Activated T-helper 1 cell treated with anti-CD3 and anti-CD28 coated beads, Interleukin-12 subunit alpha, Interleukin-12 subunit beta, Interleukin-2, Interleukin-4 antibody, amounts not matched to agents 30 ng/mL and 10 ng/mL and 1 ng/mL, durations not matched to agents 14 hours and 24 hours and 36 hours (primary cell): ENCODE data around the gene FRMD5. TPM values are rescaled to one million over a fixed set of nuclear protein-coding genes. Genes with fewer than 3 reads are reported as not detected.
A peak's percentile ranks its signal among the peaks of the same experiment; 100 is the strongest.

Experiments used
- DNase-seq: peaks from one replicate; pipeline ENCODE4 v3.0.0; 2021; ENCODE audit warnings: low spot score
- H3K27ac Mint-ChIP-seq: one replicate; pipeline ENCODE4 v1.8.0; 2021; ENCODE audit warnings: mild to moderate bottlenecking, mixed read lengths
- H3K27me3 Mint-ChIP-seq: one replicate; pipeline ENCODE4 v1.8.0; 2022; ENCODE audit warnings: mild to moderate bottlenecking, moderate library complexity, mixed read lengths; ENCODE audit not compliant: insufficient read depth
- H3K36me3 Mint-ChIP-seq: one replicate; pipeline ENCODE4 v1.8.0; 2021; ENCODE audit warnings: low read depth, mixed read lengths
- H3K4me1 Mint-ChIP-seq: one replicate; pipeline ENCODE4 v1.8.0; 2021; ENCODE audit warnings: low read depth, mixed read lengths
- H3K4me3 Mint-ChIP-seq: one replicate; pipeline ENCODE4 v1.8.0; 2021; ENCODE audit warnings: mild to moderate bottlenecking, moderate library complexity, mixed read lengths
- H3K9me3 Mint-ChIP-seq: one replicate; pipeline ENCODE4 v1.8.0; 2021; ENCODE audit warnings: mixed read lengths
- intact Hi-C: fragments of 100-400 bp; cut with micrococcal nuclease; formaldehyde crosslinking; loops from one replicate; pipeline ENCODE4 v1.15.1; 2024
- total RNA-seq: library from RNA; stranded (reverse); gene quantifications from 2 replicates; pipeline ENCODE4 v1.2.3, GENCODE V29; 2022

FRMD5 gene
- total RNA-seq, 1 donor from 2014 or later: not detected

DNA sequence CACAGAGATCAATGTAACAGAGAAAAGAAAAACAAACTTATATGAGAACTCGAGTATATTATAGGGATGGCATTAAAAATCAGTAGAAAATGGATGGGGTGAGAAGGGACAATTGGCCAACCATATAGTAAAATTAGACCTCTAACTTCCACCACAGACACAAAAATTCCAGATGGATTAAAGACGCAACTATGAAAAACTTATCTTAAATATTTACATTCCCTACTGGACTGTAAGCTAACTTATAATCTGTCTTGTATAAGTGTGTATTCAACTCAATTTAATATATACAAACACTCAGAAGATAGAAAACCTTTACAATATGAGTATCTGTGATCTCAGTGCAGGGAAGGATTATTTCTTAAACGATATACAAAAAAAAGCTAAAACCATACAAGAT is 373.6 kb downstream of the FRMD5 start:
- H3K4me1 Mint-ChIP-seq: peaks cover 34% of the 10 kb centered on the region
- H3K27me3 Mint-ChIP-seq: no peaks in the 10 kb centered on the region
- intact Hi-C loops: loop anchor here (10.0 kb wide), 3 partner anchors 307 to 1633 kb away; partner anchors contain the start of genes GOLM2 and MAP1A
- peaks cover 5% of the 10 kb centered on the region for H3K9me3 Mint-ChIP-seq
- H3K27ac Mint-ChIP-seq: peak overlapping the region; percentile 47
- H3K4me3 Mint-ChIP-seq: peak overlapping the region; percentile 70
- no peak for DNase-seq
- H3K36me3 Mint-ChIP-seq: peaks cover 20% of the 10 kb centered on the region

Other genes with a start within 250 kb of the FRMD5 start
- 52.4 and 54.3 TPM in 2 replicates for gene GOLM2, start 93.4 kb upstream of the FRMD5 start, total RNA-seq
- 65.9 and 66.0 TPM in 2 replicates for gene CTDSPL2, start 232.4 kb upstream of the FRMD5 start, total RNA-seq